Lower leg skin (tissue), 4 donors: ENCODE data around the gene PLCH2. TPM values are rescaled to one million over a fixed set of nuclear protein-coding genes. Genes with fewer than 3 reads are reported as not detected.

Source experiments
- DNase-seq, 2 donors: peaks; one replicate each; pipeline ENCODE4 v3.0.0-alpha.2; 2019; ENCODE audit warnings: low spot score in 2 of 2
- H3K4me3 ChIP-seq: fragments of 200-600 bp; sonication (generic); 2 replicates; pipeline ENCODE4 v1.5.1; 2017; ENCODE audit warnings: mild to moderate bottlenecking, low read depth; ENCODE audit not compliant: poor library complexity, severe bottlenecking
- CTCF ChIP-seq, 3 donors: fragments of 450-650 bp; IDR thresholded peaks; one replicate each; pipeline ENCODE4 v1.5.1; 2016; ENCODE audit warnings: antibody characterized with exemption in 3 of 3, mild to moderate bottlenecking in 3 of 3, moderate library complexity in 2 of 3
- POLR2A ChIP-seq, 2 donors: fragments of 450-650 bp; IDR thresholded peaks; one replicate each; pipeline ENCODE4 v1.6.1; 2016 to 2017; ENCODE audit warnings: antibody characterized with exemption in 2 of 2, mild to moderate bottlenecking in 1 of 2, moderate library complexity in 1 of 2
- whole genome bisulfite sequencing, 2 donors: methylation state at CpG; one replicate each; pipeline ENCODE4 v1.1.5; 2018; 5-methylcytosine and 5-hydroxymethylcytosine counted together
- intact Hi-C: fragments of 100-400 bp; cut with DNase I; formaldehyde crosslinking; loops from one replicate; pipeline ENCODE4 v1.15.0; 2023; ENCODE audit warnings: low total_unique reads
- total RNA-seq, 4 donors: library from RNA; depleted of rRNA; stranded (reverse); fragments of >200 nt; gene quantifications; one replicate each; pipeline ENCODE4 v1.1.0, GENCODE V29; 2016

PLCH2 gene
- total RNA-seq, 4 donors from 2014 or later, result 83.2 to 170 (median 115) TPM

DNA sequence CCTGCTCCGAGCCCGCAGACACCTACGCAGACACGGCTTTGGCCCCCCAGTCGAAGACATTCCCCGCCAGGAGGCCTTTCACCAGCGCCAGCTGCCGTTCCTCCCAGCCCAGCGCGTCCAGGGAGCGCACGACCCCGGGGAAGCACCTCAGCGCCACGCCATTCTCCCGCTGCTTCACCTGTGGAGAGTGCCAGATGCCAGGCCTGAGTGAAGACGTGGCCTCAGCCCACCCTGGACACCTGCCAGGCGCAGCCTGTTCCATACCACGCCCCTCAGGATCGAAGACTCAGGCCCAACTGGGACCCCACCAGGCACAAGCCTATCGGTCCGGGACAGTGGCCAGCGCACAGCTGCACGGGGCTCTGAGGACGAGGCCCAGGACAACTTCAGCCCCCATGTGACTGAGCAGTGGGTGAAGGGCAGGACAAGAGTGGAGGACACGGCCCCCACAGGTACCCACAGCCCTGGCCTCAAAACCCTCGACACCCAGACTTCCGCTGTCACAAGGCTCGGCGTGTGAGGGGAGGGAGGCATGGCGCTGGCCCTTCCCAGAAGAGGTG is 36.9 kb downstream of the PLCH2 start:
- TF ChIP-seq CTCF (IDR thresholded peaks at IDR 0.05), result no peak
- no peak for TF ChIP-seq POLR2A (IDR thresholded peaks at IDR 0.05)
- no peak for DNase-seq
- WGBS, 2 donors, result 82 to 88% methylated on average over 29 to 31 of the region's 31 CpGs
- H3K4me3 ChIP-seq, result no peak overlapping the region
- intact Hi-C loops, result no loop called here

DNA sequence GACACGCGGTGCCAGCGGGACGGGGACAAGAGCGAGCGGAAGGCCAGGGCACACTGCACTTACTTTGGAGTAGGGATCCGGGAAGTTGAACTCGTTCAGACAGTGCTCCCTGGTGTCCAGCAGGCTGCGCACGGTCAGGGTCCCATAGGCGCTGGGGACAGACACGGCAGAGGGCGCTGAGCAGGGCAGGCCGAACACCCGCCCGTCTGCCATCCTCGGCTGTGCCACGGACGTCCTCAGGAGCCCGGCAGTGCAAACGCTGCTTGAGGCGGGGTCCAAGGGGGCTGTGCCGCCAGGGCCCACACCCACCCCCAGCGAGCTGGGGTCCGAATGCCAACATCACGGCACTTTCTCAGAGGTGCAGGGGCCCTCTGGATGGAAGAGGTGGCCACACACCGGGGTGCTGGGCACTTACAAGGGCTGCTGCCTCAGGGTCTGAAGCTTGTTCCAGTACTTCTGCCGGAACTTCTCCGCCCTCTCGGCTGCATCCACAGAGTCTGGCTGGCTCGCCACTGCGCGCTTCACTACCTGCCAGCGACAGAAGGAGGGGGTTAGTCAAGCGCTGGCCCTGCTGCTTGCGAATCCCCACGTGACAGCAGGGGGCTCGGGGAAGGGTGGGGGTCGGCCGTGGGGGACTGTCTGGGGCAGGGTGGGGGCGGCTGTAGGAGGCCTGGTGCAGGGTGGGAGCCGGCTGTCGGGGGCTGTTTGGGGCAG is 38.0 kb downstream of the PLCH2 start:
- H3K4me3 ChIP-seq, result no peak overlapping the region
- WGBS, 2 donors, result 87 to 92% methylated on average over 36 of the region's 43 CpGs
- DNase-seq, result no peak
- no peak for TF ChIP-seq CTCF (IDR thresholded peaks at IDR 0.05)
- intact Hi-C loops, result no loop called here

- intact Hi-C loops, result no loop called here
- TF ChIP-seq POLR2A (IDR thresholded peaks at IDR 0.05) (no peak), CTCF (IDR thresholded peaks at IDR 0.05) (no peak)
- no peak for DNase-seq
- 95 to 96% methylated on average over 45 of the region's 45 CpGs for WGBS, 2 donors
- no peak overlapping the region for H3K4me3 ChIP-seq
These were observed 39.0 kb downstream of the PLCH2 start for GRCh38 chr1:2514863-2515762.

- no peak for DNase-seq
- intact Hi-C loops, result no loop called here
- TF ChIP-seq POLR2A (IDR thresholded peaks at IDR 0.05), result no peak
- TF ChIP-seq CTCF (IDR thresholded peaks at IDR 0.05), result no peak
- H3K4me3 ChIP-seq, result no peak overlapping the region
- 92 to 96% methylated on average over 11 of the region's 11 CpGs for WGBS, 2 donors
These were observed 39.6 kb downstream of the PLCH2 start for GRCh38 chr1:2515763-2516080.

GRCh38 chr1:2516124-2516523 is 40.0 kb downstream of the PLCH2 start:
- H3K4me3 ChIP-seq, result no peak overlapping the region
- TF ChIP-seq CTCF (IDR thresholded peaks at IDR 0.05) (no peak), POLR2A (IDR thresholded peaks at IDR 0.05) (no peak)
- intact Hi-C loops, result no loop called here
- DNase-seq, result no peak
- 93 to 95% methylated on average over 17 of the region's 17 CpGs for WGBS, 2 donors
